T-helper 22 cell (primary cell): ENCODE data around the gene ADAMTS20.

ENCODE experiments used
- DNase-seq: peaks from one replicate; pipeline ENCODE4 v3.0.0-alpha.2; 2020; ENCODE audit warnings: low read depth

The ADAMTS20 gene

GRCh38 chr12:43482311-43483085 is 69.5 kb downstream of the ADAMTS20 start:
- DNase-seq = no peak

DNA sequence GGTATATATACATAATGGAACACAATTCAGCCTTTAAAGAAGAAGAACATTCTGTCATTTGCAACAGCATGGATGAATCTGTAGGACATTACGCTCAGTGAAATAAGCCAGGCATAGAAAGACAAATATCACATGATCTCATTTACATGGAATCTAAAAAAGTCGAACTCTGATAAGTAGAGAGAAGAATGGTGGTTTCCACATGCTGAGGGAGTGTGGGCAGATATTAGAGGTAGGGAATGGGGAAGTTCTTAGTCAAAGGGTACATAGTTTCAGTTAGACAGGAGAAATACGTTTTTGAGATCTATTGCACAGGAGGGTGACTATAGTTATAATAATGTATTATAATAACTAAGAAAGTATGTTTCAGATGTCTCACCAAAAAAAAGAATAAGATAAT is 71.4 kb downstream of the ADAMTS20 start:
- DNase-seq = no peak

DNA sequence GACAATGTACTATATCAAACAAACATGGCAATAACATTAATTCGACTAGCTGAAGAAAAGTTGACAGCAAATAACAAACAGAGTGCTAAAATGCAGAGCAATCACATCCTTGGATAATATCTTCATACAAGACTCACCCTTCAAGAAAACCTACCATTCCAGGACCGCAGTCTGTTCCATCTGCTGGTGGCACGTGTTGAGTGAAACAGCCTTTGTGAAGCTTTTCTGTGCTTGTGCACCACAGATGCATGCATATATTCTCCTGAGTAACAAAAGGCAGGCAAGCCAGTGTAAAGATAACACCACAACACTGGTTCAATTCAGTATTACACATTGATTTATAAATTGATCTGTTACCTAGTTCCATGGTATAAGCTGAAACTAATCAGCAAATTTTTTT is 89.3 kb downstream of the ADAMTS20 start:
- DNase-seq = no peak

- no peak for DNase-seq
These were observed 89.9 kb downstream of the ADAMTS20 start for GRCh38 chr12:43462080-43462479.

DNA sequence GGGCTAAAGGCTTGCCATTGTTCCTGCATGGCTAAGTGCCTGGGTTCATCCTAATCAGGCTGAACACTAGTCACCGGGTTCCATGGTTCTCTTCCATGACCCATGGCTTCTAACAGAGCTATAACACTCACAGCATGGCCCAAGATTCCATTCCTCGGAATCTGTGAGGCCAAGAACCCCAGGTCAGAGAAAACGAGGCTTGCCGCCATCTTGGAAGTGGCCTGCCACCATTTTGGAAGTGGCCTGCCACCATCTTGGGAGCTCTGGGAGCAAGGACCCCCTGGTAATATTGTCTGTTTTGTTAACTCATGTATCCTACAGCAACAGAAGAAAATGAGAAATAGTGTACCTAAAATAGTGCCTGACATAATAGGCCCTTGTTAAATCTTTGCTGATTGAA is 92.7 kb downstream of the ADAMTS20 start:
- DNase-seq = no peak

GRCh38 chr12:43453761-43454160 is 98.2 kb downstream of the ADAMTS20 start:
- no peak for DNase-seq

DNA sequence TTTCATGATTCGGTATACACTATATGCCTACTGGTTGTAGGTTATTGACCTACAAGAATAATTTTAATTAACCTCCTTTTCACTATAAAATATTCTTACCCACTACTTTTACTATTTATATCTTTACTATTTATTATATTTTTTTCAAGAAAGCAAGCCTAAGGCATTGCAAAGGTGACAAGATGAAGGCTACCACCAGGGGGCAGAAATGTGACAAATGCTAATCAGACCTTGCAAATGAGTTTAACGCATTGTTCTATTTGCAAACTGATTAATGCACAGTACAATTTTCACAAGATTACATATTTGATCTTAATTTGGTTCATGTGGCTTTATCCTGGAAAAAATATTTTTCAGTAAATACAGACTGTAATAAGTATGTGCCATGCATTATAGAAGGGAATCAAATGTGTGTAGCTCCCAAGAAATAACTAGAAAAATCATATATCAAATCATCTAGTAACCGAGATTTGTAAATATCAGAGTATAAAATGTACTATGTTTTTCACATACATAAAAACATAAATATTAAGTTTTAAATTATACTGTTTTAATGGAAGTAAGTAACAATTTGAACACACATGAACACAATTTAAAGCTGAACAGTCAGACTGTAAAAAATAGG is 107.0 kb downstream of the ADAMTS20 start:
- DNase-seq = no peak

DNA sequence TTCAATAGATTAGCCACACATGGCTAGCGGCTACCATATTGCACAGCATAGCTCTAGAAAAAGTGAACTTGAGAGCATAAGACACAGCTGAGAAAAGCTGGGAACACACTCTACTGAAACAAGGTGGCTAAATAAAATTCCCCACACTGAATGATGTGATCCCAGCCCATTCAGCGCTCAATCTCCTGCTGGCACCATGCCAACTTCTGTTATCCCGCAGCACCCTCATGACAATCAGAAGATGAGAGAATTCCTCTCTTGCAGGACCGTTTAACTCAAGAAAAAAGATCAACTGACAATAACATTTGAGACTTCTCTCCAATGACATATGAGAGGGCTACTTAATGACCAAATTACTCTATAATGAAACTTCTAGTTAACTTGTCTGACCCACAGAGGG is 115.4 kb downstream of the ADAMTS20 start:
- DNase-seq = no peak

DNA sequence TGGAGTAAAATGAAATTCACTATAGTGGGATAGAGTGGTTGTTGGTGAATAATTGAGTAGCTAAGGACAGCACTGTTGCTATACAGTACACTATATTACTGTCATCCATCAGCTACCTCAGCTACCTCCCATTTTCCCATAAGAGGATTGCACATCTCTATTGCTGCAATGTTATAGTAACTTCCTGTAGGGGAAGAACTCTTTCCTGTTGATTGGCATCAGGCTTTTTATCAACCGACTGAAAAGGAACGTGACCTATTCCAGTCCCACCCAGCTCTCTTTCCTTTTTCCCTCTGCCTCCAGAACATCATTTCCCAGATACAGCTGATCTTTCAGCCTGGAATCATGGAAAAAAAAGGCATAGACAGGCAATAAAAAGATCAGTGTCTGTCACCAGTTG is 117.4 kb downstream of the ADAMTS20 start:
- no peak for DNase-seq

DNA sequence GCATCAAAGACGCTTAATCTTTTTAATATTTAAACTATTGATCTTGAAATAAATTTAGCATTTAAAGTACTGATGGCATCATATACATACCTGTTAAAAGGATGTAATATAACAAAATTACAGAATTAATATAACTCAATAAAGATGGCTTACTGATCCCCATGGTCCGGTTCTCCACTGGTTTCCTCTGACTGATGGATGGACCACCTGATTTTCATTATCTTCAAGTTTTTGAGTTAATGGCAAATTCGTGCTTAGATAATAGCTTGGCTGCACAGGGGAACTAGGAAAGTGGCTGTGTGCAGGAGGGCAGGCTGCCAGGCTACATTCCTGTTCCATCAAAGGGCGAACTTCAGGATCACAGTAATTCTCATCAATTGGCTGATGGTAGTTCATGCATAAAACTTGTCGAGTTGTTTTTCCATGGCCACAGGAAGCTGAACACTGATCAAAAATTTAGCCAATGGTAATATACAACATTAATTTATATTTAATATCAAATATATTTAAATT is 123.9 kb downstream of the ADAMTS20 start:
- DNase-seq = no peak

DNA sequence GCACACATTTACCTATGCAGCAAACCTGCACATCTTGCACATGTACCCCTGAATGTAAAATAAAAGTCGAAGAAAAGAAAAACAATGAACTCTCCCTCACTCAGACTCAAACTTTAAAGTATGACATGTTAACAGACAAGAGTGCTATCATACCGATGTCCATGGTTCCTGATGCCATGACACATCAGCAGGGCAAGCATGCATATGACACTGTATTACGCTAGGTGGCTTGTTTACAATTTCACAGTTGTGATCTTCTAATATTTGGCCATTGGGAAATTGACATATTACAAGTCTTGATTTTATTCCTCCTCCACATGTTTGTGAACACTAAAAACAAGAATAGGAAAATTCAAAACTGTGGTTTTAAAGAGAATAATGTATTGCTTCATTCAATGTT is 126.6 kb downstream of the ADAMTS20 start:
- no peak for DNase-seq

DNA sequence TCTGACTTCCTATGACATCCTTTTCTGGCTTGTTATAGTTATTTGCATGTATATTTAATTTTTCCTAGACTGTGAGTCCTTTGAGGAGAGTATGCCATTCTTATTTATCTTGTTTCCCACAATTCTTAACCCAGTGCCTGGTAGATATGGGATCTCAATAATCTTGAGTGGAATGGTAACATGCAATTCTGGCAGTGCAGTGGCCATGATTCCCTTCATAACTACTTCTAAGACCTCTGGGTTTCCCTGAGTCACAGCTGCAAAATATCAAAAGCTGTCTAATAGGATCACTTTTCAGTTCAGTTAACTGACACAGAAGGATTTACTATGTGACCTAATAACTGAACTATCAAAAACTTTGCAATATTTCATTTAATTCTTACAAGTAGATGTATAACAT is 135.0 kb downstream of the ADAMTS20 start:
- no peak for DNase-seq

DNA sequence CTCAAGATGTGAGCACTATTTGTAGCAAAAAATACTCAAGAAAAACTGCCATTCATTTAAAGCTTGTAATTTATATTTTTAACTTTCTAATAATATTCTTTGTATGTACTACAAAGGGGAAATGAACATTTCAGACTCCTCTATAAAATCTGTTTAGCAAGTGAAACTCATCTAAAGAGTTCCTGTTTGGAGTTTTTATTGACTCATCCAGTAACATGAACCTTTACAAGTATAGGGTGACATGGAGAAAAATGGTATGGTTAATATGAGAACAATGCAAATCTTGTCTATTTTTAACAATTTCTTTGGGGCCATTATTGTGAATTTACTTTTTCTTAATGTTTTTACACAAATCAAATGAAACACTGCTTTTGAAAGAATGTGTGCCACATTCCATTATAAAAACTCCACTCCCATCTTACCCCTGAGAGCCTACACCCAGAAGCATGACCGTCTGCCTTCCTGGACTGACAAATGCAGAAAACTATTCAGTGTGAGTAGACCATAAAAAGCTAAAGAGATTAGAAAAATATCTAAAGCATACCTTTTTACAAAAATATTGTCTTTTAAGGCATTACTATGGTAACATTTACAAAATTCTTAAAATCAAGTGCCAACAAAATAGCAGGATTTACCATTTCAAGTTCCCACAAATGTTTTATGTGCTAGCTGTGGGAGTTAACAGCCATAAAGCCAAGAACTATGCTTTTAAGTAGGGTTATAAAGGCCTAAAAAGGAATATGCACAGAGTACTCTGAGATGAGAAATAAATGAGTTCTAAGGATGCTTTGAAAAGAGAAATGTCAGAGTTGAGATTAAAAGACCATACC is 144.0 kb downstream of the ADAMTS20 start:
- no peak for DNase-seq

DNA sequence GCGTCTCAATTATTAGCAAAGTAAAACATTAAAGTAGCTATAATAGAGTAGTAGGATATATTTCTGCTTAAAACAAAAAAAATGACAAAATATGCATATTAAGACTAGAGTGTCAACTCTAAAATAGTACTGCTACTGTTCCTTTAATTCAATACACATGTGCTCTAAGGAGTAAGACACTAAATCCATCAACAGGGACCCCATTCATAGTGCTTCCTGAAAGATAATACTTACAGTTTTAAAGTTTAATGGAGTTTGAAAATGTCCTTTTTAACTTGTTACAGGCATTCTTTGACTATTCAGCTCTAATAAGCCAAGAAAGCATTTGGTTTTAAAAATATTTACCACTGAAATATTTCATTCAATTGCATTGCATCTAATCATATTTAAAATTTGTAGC is 145.2 kb downstream of the ADAMTS20 start:
- DNase-seq = no peak

DNA sequence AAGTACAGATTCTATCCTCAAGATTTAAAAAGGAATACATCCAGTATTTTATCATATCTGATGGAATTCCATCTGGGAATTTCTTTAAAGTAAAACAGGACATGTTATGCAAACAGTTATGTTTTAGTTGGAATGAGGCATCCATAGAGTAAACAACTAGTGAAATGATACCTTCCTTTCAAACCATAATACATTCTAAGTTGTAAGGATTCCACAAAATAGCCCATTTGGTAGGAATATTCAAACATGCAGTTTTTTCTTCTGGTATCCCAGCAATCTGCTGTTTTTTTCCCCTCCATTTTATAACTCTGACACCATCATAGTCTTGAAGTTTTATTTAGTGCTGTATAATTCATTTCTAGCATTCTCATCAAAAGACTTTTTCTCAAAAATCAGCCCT is 149.6 kb downstream of the ADAMTS20 start:
- DNase-seq = no peak

- no peak for DNase-seq
These were observed 150.9 kb downstream of the ADAMTS20 start for GRCh38 chr12:43401096-43401495.

DNA sequence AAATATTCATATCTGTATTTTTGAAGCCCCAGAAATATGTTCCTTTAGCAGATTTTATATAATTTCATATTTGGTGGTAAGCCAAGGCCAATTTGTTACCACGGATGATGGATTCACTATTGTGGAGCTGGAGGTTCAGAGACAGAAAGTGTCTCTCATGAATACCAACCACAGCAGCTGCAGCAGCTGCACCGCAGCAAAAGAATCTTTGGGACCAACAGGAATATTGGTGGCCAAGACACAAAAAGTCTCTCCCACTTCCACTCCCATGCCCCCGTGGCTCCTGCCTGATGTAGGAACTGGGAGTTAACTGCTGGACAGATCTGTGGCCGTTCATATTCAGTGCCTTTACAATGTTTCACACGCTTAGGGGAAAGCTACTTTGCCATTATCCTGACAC is 155.3 kb downstream of the ADAMTS20 start:
- DNase-seq = no peak

DNA sequence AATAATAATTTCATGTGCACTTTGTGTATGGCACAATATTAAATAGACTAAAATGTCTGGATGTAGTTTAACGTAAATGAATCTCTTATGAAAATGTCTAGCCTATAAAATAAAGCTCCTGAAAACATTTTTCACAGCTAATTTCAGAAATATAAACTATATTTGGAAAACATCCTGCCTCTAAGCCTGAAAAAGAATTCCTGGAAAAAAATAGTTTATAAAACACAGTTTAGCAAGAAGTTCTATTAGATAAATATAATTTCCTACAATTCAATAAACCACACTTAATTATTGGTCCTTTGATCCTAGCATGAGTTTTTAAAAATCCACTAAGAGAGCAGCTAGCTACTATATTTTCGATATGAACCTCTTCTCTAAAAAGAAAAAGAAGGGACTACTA is 159.9 kb downstream of the ADAMTS20 start:
- DNase-seq = no peak

DNA sequence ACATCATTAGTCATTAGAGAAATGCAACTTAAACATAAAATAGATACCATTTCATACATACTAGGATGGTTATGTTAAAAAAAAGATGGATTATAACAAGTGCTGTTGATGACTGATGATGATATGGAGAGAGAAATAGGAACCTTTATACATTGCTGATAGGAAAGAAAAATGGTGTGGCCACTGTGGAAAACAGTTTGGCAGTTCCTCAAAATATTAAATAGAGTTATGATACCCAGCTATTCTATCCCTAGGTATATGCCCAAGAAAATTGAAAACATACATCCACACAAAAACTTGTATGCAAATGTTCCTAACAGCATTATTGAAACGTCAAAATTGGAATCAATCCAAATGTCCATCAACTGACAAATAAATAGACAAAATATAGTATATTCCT is 170.1 kb downstream of the ADAMTS20 start:
- no peak for DNase-seq

DNA sequence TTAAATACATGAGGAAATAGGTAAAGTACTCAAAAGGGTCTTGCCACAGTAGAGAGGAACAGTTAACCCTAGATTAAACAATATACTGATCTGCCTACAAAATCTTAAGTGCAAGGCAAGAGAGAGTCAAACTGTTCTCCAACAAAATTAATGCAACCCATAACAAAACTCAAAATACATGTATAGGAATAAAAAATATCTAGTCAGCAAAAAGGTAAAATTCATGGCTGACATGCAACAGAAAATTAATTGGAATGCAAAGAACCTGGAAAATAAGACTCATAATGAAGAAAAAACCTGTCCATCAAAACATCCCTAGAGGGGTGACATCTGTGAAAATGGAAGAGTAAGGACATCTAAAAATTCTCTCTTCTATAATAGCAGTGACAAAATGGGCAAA is 173.6 kb downstream of the ADAMTS20 start:
- DNase-seq = no peak

DNA sequence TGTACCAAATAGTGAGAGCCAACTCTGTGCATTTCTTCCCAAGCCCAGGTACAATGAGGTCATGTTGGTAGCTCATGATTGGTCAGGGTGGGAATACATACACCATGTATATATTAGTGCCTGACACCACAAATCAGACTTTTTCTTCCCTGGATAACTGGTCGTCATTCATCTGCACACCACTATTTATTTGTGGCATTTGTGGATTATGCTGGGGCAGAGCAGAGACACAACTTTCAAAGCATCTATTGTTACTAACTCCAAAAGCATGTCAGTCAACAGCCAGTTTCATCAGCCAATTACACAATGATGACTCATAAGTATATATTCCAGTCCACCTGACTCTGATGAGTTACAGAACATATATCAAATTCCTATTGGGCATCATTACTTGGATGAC is 181.7 kb downstream of the ADAMTS20 start:
- no peak for DNase-seq

GRCh38 chr12:43362910-43363694 is 188.9 kb downstream of the ADAMTS20 start:
- no peak for DNase-seq
